Mucosa of stomach (tissue), 1 donor: ENCODE data around the gene PTBP2.

Experiments
- H3K27me3 ChIP-seq: one replicate; pipeline ENCODE4 v1.7.0; 2013; ENCODE audit warnings: mild to moderate bottlenecking, low read length; ENCODE audit not compliant: control insufficient read depth, insufficient read depth
- H3K36me3 ChIP-seq: one replicate; pipeline ENCODE4 v1.7.0; 2013; ENCODE audit warnings: low read length; ENCODE audit not compliant: control insufficient read depth, insufficient read depth
- H3K4me1 ChIP-seq: one replicate; pipeline ENCODE4 v1.7.0; 2013; ENCODE audit warnings: mild to moderate bottlenecking, low read length; ENCODE audit not compliant: control insufficient read depth, insufficient read depth
- H3K4me3 ChIP-seq: one replicate; pipeline ENCODE4 v1.7.0; 2013; ENCODE audit warnings: low read length
- H3K9ac ChIP-seq: one replicate; pipeline ENCODE4 v1.7.0; 2013; ENCODE audit warnings: mild to moderate bottlenecking, low read length, moderate library complexity
- H3K9me3 ChIP-seq: one replicate; pipeline ENCODE4 v1.7.0; 2013; ENCODE audit warnings: mild to moderate bottlenecking, low read length, moderate library complexity; ENCODE audit not compliant: control insufficient read depth
- donor health status: Pancreatic carcinoma.

Gene PTBP2

GRCh38 chr1:96710708-96711477, 10.7 kb upstream of the PTBP2 start:
- no peak overlapping the region for H3K9ac ChIP-seq
- H3K36me3 ChIP-seq = no peaks in the 10 kb centered on the region
- no peak overlapping the region for H3K4me3 ChIP-seq
- no peaks in the 10 kb centered on the region for H3K9me3 ChIP-seq
- H3K4me1 ChIP-seq = no peaks in the 10 kb centered on the region
- no peaks in the 10 kb centered on the region for H3K27me3 ChIP-seq

DNA sequence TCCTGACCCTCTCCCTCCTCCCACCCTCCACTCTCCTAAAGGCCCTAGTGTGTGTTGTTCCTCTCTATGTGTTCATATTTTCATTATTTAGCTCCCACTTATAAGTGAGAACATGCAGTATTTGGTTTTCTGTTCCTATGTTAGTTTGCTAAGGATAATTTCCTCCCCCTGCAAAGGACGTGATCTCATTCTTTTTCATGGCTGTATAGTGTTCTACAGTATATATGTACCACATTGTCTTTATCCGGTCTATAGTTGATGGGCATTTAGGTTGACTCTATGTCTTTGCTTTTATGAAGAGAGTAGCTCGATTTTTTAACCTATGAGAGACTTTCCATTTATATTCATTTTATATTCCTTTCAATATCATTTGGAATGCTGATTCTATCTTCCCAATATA, 7.9 kb upstream of the PTBP2 start:
- Histone ChIP-seq H3K9ac (no peak overlapping the region), H3K4me1 (no peaks in the 10 kb centered on the region), H3K9me3 (no peaks in the 10 kb centered on the region), H3K36me3 (no peaks in the 10 kb centered on the region), H3K27me3 (no peaks in the 10 kb centered on the region), H3K4me3 (no peak overlapping the region)

GRCh38 chr1:96714881-96715280, 6.7 kb upstream of the PTBP2 start:
- Histone ChIP-seq H3K9me3 (no peaks in the 10 kb centered on the region), H3K27me3 (no peaks in the 10 kb centered on the region), H3K4me1 (no peaks in the 10 kb centered on the region), H3K9ac (no peak overlapping the region), H3K4me3 (no peak overlapping the region), H3K36me3 (no peaks in the 10 kb centered on the region)

- no peaks in the 10 kb centered on the region for H3K4me1 ChIP-seq
- H3K9me3 ChIP-seq = no peaks in the 10 kb centered on the region
- H3K4me3 ChIP-seq = no peak overlapping the region
- no peaks in the 10 kb centered on the region for H3K36me3 ChIP-seq
- H3K27me3 ChIP-seq = no peaks in the 10 kb centered on the region
- no peak overlapping the region for H3K9ac ChIP-seq
Measured at GRCh38 chr1:96715482-96715881, 6.1 kb upstream of the PTBP2 start.

- Histone ChIP-seq H3K27me3 (no peaks in the 10 kb centered on the region), H3K4me1 (no peaks in the 10 kb centered on the region), H3K36me3 (no peaks in the 10 kb centered on the region), H3K9me3 (no peaks in the 10 kb centered on the region), H3K9ac (peak overlapping the region; percentile 99), H3K4me3 (peak overlapping the region; percentile 39)
Measured at GRCh38 chr1:96721053-96721415, 550 bp upstream of the PTBP2 start.

- H3K9ac ChIP-seq = peak overlapping the region; percentile 99
- H3K4me3 ChIP-seq = peak overlapping the region; percentile 39
- H3K9me3 ChIP-seq = no peaks in the 10 kb centered on the region
- no peaks in the 10 kb centered on the region for H3K4me1 ChIP-seq
- H3K36me3 ChIP-seq = no peaks in the 10 kb centered on the region
- H3K27me3 ChIP-seq = no peaks in the 10 kb centered on the region
Measured at GRCh38 chr1:96722161-96722922, 758 bp downstream of the PTBP2 start.

GRCh38 chr1:96722958-96723357, 1.4 kb downstream of the PTBP2 start:
- H3K4me3 ChIP-seq = peak overlapping the region; percentile 39
- no peaks in the 10 kb centered on the region for H3K36me3 ChIP-seq
- peak overlapping the region; percentile 99 for H3K9ac ChIP-seq
- H3K27me3 ChIP-seq = no peaks in the 10 kb centered on the region
- H3K9me3 ChIP-seq = no peaks in the 10 kb centered on the region
- no peaks in the 10 kb centered on the region for H3K4me1 ChIP-seq

DNA sequence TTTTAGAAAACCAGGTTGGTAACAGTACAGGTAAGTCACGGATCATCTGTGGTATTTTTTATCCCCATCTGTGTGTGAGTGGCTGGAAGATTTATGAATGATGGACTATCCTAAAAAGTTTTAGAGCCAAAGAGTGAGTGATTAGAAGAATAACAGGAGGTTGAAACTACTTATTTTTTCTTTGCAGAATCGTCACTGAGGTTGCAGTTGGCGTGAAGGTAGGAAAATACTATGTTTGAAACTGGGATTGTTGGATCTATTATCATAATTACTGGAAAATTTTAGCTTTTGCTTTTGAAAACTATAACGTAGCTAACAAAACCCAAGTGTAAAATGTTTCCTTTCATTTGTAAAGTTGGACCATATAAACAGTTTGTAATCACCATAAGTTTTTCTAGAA, 1.8 kb downstream of the PTBP2 start:
- no peaks in the 10 kb centered on the region for H3K27me3 ChIP-seq
- H3K36me3 ChIP-seq = no peaks in the 10 kb centered on the region
- H3K4me1 ChIP-seq = no peaks in the 10 kb centered on the region
- H3K9ac ChIP-seq = peak overlapping the region; percentile 99
- no peaks in the 10 kb centered on the region for H3K9me3 ChIP-seq
- no peak overlapping the region for H3K4me3 ChIP-seq

GRCh38 chr1:96723936-96724335, 2.4 kb downstream of the PTBP2 start:
- H3K27me3 ChIP-seq = no peaks in the 10 kb centered on the region
- no peak overlapping the region for H3K4me3 ChIP-seq
- H3K9me3 ChIP-seq = no peaks in the 10 kb centered on the region
- H3K9ac ChIP-seq = no peak overlapping the region
- H3K4me1 ChIP-seq = no peaks in the 10 kb centered on the region
- H3K36me3 ChIP-seq = no peaks in the 10 kb centered on the region

- Histone ChIP-seq H3K36me3 (no peaks in the 10 kb centered on the region), H3K4me1 (no peaks in the 10 kb centered on the region), H3K4me3 (no peak overlapping the region), H3K9me3 (no peaks in the 10 kb centered on the region), H3K9ac (no peak overlapping the region), H3K27me3 (no peaks in the 10 kb centered on the region)
Measured at GRCh38 chr1:96727860-96728259, 6.3 kb downstream of the PTBP2 start.

GRCh38 chr1:96730574-96731298, 9.2 kb downstream of the PTBP2 start:
- no peak overlapping the region for H3K4me3 ChIP-seq
- H3K4me1 ChIP-seq = no peaks in the 10 kb centered on the region
- no peak overlapping the region for H3K9ac ChIP-seq
- no peaks in the 10 kb centered on the region for H3K36me3 ChIP-seq
- no peaks in the 10 kb centered on the region for H3K27me3 ChIP-seq
- H3K9me3 ChIP-seq = no peaks in the 10 kb centered on the region

- no peak overlapping the region for H3K4me3 ChIP-seq
- H3K9ac ChIP-seq = no peak overlapping the region
- no peaks in the 10 kb centered on the region for H3K9me3 ChIP-seq
- H3K4me1 ChIP-seq = peaks cover 5% of the 10 kb centered on the region
- H3K27me3 ChIP-seq = no peaks in the 10 kb centered on the region
- H3K36me3 ChIP-seq = no peaks in the 10 kb centered on the region
Measured at GRCh38 chr1:96741335-96741734, 19.8 kb downstream of the PTBP2 start.
